ENCODE data around the gene NKX1-1.

Gene NKX1-1

DNA sequence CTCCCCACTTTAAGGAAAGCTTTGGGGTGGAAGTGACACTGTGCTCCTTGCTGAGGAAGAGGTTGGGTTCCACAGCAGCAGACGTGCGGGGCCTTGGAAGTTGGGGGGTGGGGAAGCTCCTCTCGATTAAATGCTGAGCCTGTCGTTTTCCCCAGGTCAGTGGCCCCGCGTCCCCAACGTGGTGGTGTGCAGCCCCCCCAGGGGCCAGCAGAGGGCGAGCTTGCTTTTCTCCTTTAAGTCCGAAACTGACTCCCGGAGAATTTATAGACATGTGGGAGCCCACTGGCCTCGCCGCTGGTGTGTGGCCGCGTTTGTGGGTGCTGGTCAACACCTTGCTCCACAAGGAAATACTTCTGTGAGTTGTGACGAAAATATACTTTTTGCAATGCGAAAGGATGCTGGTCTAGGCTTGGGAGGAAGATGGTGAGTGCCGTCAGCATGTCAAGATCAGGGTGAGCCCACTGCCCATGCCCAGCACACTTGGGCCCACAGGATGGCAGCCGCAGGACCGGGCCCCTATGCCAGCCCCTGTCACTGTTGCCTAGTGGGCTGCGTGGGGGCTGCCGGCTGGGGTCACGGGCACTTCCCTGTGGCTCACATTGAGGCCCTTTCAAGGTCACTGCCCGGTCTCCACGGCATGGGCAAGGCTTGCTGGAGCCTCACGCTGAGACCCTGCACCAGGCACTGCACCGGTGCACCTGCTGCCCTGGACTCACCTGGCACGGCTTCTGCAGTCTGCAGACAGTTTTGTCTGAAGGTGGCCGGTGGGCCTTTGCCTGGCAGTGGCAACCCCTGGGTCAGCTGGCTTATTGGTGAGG, 49.9 kb downstream of the NKX1-1 start:
- peak; percentile 30 to 45 for DNase-seq

DNA sequence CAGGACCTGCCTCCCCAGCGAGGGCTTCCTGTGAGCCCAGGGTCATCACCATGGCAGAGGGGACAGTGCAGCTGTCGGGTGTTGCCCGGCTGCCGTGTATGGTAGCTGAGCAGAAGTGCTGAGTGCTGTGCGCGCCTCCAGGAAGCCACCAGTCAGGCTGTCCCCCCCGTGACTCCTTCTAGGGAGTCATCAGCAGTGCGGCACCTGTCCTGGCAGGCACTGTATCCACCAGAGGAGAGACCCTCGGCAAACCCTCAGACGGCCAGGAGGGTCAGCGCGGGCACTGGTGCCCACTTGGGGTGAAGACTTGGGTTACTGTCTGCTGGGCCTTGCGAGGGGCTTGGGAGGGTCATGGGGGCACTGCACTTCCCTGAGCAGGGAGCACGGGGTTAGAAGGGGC, 50.9 kb downstream of the NKX1-1 start:
- DNase-seq: no peak

DNA sequence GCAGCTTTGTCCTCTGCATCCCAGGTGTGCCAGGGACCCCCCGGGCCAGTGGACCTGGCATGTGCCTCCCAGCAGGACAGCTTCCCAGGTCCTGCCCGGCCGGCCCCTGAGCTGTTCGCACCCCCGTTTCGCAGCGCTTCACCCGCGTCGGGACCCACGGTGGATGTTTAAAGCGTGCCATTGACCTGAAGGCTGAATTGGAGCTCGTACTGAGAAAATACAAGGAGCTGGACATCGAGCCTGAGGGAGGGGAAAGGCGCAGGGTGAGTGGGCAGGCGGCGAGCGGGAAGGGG, 51.3 kb downstream of the NKX1-1 start:
- DNase-seq: no peak

DNA sequence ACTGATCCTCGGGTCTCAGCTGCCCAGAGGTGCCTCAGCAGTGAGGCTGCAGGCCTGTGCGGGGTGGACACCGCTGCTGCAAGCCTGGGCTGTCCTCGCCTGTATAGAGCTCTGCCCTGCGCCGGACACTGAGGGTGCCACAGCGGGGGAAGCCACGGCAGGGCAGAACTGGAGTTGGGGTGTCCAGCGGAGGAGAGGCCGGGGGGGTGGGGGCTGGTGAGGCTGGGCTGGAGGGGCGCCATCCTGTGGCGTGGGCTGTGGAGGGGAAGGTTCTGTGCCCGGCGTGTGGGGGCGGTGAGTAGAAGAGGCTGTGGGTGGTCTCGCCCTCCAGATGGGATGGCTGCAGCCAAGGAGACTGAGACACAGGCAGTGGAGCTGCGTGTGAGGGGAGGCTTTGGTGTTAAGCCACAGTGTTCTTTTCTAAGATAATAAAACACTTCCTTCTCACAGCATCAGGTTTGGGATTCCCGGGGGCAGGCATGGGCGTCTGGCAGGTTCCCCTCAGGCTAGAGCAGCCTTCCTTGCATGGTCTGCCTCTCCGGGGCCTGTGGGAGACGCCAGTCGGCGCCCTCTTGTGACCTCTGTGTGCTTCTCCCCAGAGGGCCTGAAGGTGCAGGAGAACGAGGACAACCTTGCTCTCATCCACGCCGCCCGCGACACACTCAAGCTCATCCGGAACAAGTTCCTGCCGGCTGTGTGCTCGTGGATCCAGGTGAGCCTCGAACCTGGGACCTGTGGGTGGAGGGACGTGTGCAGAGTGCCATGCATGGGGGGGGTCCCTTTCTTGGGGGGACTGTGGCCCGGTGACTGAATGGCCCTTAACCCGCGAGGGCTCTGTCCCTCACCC, 51.9 kb downstream of the NKX1-1 start:
- DNase-seq: no peak

DNA sequence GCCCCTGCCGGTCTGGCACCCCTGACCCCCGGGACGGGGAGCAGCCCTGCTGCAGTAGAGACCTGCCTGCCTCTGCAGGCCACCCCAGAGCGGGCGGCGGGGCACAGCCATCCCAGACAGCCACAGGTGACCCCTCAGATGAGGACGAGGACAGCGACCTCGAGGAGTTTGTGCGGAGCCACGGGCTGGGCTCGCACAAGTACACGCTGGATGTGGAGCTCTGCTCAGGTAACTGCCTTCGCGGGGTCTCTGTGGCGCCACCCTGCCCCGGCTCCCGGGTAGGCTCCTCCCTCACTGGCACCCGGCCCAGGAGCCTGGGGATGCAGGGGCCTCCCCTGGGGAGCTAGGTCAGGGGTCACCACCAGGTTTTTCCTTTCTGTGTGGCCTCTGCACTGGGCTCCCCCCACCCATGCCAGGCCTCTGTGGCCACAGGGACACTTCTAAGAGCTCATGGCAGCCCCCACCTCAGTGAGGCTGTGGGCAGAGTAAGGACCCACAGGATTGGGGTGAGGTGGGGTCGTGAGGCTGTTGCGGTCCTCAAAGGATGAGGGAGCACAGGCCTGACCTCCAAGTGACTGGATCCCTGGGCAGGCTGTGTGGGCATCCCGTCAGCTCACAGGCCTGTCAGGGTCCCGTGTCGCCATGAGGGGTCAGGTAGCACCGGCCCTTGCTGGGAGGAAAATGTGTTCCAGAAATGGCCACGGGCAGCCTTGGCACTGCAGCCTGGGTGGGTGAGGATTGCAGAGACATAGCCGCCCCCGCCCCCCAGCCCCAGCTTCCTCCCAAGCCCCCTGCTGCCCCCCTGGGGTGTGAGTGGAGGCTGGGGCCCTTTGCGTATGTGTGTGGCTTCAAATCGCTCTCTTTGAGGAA, 52.8 kb downstream of the NKX1-1 start:
- no peak for DNase-seq

Data from stimulated activated CD4-positive, alpha-beta T cell treated with anti-CD3 and anti-CD28 coated beads, Interleukin-4, amount 100 ng/mL, for 4 hours (primary cell).